ENCODE measurements around the gene SLC2A5. TPM values are rescaled to one million over a fixed set of nuclear protein-coding genes. Genes with fewer than 3 reads are reported as not detected.

SLC2A5 gene
- total and polyA plus RNA-seq, 2 donors (not counting 3 experiments of a cell fraction or from before 2014, with no cell fraction given), result not detected

GRCh38 chr1:9062846-9063245 is 6.6 kb downstream of the SLC2A5 start:
- Histone ChIP-seq H3K9me1 (replicated peaks; ENCODE audit: control insufficient read depth, extremely low read depth, insufficient read depth, low read length) (no peaks in the 10 kb centered on the region), H3K4me1 (ENCODE audit: control insufficient read depth, extremely low read depth, insufficient read depth, low read length) (peaks cover 3% of the 10 kb centered on the region)
- POLR2A ChIA-PET, result no interaction called here

GRCh38 chr1:9062021-9062471 is 7.4 kb downstream of the SLC2A5 start:
- H3K27me3 ChIP-seq (ENCODE audit: control insufficient read depth in 2 of 2, insufficient read depth in 2 of 2, low read length in 2 of 2), result no peaks in the 10 kb centered on the region
- H3K79me2 ChIP-seq (ENCODE audit: control insufficient read depth, insufficient read depth, low read length), result no peaks in the 10 kb centered on the region
- no peak for FAIRE-seq
- ChIA-PET CTCF (interaction anchor here (0.9 to 1.6 kb wide), 5 partner anchors 12 to 76 kb away, joined by 3 to 7 read pairs (median 4); no protein-coding TSS in a partner anchor), POLR2A (no interaction called here)
- no peak for TF ChIP-seq POLR2AphosphoS5 (IDR thresholded peaks at IDR 0.05; ENCODE audit: insufficient read depth, low read depth, low read length)
- TF ChIP-seq POLR2A (IDR thresholded peaks at IDR 0.05; ENCODE audit: low read depth, low read length), result no peak
- no peak for TF ChIP-seq MYC (IDR thresholded peaks at IDR 0.05; ENCODE audit: low read depth, low read length)
- no peak for TF ChIP-seq MAX (IDR thresholded peaks at IDR 0.05; ENCODE audit: insufficient read depth, insufficient read length)
- no peak for TF ChIP-seq JUN (IDR thresholded peaks at IDR 0.05; ENCODE audit: borderline replicate concordance, insufficient read depth, insufficient read length, low read depth)
- no peak for TF ChIP-seq EZH2 (IDR thresholded peaks at IDR 0.05; ENCODE audit: borderline replicate concordance, low read depth, low read length, severe bottlenecking)
- no peak for TF ChIP-seq GATA2 (IDR thresholded peaks at IDR 0.05; ENCODE audit: insufficient read depth, insufficient read length, low read depth, low read length)
- no peak for TF ChIP-seq CTCF (IDR thresholded peaks at IDR 0.05; ENCODE audit: extremely low read depth in 1 of 2, insufficient read depth in 1 of 2, low read depth in 1 of 2, low read length in 2 of 2)
- TF ChIP-seq FOS (IDR thresholded peaks at IDR 0.05; ENCODE audit: borderline replicate concordance, insufficient read depth, low read length), result no peak
- no peak overlapping the region for H3K4me2 ChIP-seq (ENCODE audit: insufficient read depth, low read length)
- H3K27ac ChIP-seq (ENCODE audit: insufficient read depth, low read depth, low read length), result no peak overlapping the region
- no peaks in the 10 kb centered on the region for H4K20me1 ChIP-seq (replicated peaks; ENCODE audit: control insufficient read depth, extremely low read depth, insufficient read depth, low read length)
- H2AFZ ChIP-seq (ENCODE audit: low read depth, low read length), result no peak overlapping the region
- no peak overlapping the region for H3K4me3 ChIP-seq (replicated peaks in 1 of 3; ENCODE audit: insufficient read depth in 1 of 3, low read depth in 1 of 3, low read length in 3 of 3)
- H3K4me1 ChIP-seq (ENCODE audit: control insufficient read depth, extremely low read depth, insufficient read depth, low read length), result peaks cover 2% of the 10 kb centered on the region
- no peaks in the 10 kb centered on the region for H3K9me3 ChIP-seq (replicated peaks; ENCODE audit: control insufficient read depth, insufficient read depth, low read length)
- no peaks in the 10 kb centered on the region for H3K9me1 ChIP-seq (replicated peaks; ENCODE audit: control insufficient read depth, extremely low read depth, insufficient read depth, low read length)
- dilution Hi-C loops (cut with MboI; ENCODE audit: extremely low pct_ligation_motif_present, low sequenced_read_pairs) (no loop called here), intact Hi-C loops (cut with micrococcal nuclease) (no loop called here)
- H3K9ac ChIP-seq (replicated peaks; ENCODE audit: extremely low read depth, insufficient read depth, low read length), result no peak overlapping the region
- H3K36me3 ChIP-seq (ENCODE audit: control insufficient read depth in 2 of 2, extremely low read depth in 1 of 2, insufficient read depth in 2 of 2, low read length in 2 of 2), result no peaks in the 10 kb centered on the region
- no peak for DNase-seq (ENCODE audit: low read depth, low spot score)
- no TSS peak for BruUV-seq (replicated peaks)

More at GRCh38 chr1:9062846-9063245, 6.6 kb downstream of the SLC2A5 start:
- dilution Hi-C loops (cut with MboI; ENCODE audit: extremely low pct_ligation_motif_present, low sequenced_read_pairs) (no loop called here), intact Hi-C loops (cut with micrococcal nuclease) (no loop called here)
- no peak overlapping the region for H3K4me3 ChIP-seq (replicated peaks in 1 of 3; ENCODE audit: insufficient read depth in 1 of 3, low read depth in 1 of 3, low read length in 3 of 3)
- no peaks in the 10 kb centered on the region for H3K9me3 ChIP-seq (replicated peaks; ENCODE audit: control insufficient read depth, insufficient read depth, low read length)
- CTCF ChIA-PET, result interaction anchor here (1.6 kb wide), 1 partner anchor 34 kb away, joined by 4 read pairs; no protein-coding TSS in a partner anchor
- no peak for FAIRE-seq
- H3K4me2 ChIP-seq (ENCODE audit: insufficient read depth, low read length), result no peak overlapping the region
- no peak overlapping the region for H2AFZ ChIP-seq (ENCODE audit: low read depth, low read length)
- TF ChIP-seq MAX (IDR thresholded peaks at IDR 0.05; ENCODE audit: insufficient read depth, insufficient read length), result no peak
- TF ChIP-seq FOS (IDR thresholded peaks at IDR 0.05; ENCODE audit: borderline replicate concordance, insufficient read depth, low read length), result no peak
- no peak for TF ChIP-seq GATA2 (IDR thresholded peaks at IDR 0.05; ENCODE audit: insufficient read depth, insufficient read length, low read depth, low read length)
- no TSS peak for BruUV-seq (replicated peaks)
- no peaks in the 10 kb centered on the region for H3K79me2 ChIP-seq (ENCODE audit: control insufficient read depth, insufficient read depth, low read length)
- H3K27ac ChIP-seq (ENCODE audit: insufficient read depth, low read depth, low read length), result no peak overlapping the region
- no peak overlapping the region for H3K9ac ChIP-seq (replicated peaks; ENCODE audit: extremely low read depth, insufficient read depth, low read length)
- H4K20me1 ChIP-seq (replicated peaks; ENCODE audit: control insufficient read depth, extremely low read depth, insufficient read depth, low read length), result no peaks in the 10 kb centered on the region
- H3K27me3 ChIP-seq (ENCODE audit: control insufficient read depth in 2 of 2, insufficient read depth in 2 of 2, low read length in 2 of 2), result no peaks in the 10 kb centered on the region
- no peaks in the 10 kb centered on the region for H3K36me3 ChIP-seq (ENCODE audit: control insufficient read depth in 2 of 2, extremely low read depth in 1 of 2, insufficient read depth in 2 of 2, low read length in 2 of 2)
- no peak for DNase-seq (ENCODE audit: low read depth, low spot score)

All from endothelial cell of umbilical vein (primary cell).